Superior temporal gyrus (tissue), 1 donor: ENCODE results near the gene SASH1.

Experiments
- DNase-seq: peaks from one replicate; pipeline ENCODE4 v3.0.0-alpha.2; 2016; ENCODE audit errors: extremely low spot score

Gene SASH1

GRCh38 chr6:148493424-148493823 is 150.8 kb downstream of the SASH1 start:
- no peak for DNase-seq

GRCh38 chr6:148494226-148494625 is 151.6 kb downstream of the SASH1 start:
- no peak for DNase-seq

GRCh38 chr6:148495029-148495428 is 152.4 kb downstream of the SASH1 start:
- DNase-seq, result no peak

- DNase-seq, result no peak
Measured at GRCh38 chr6:148497257-148497656, 154.6 kb downstream of the SASH1 start.

GRCh38 chr6:148497717-148498116 is 155.1 kb downstream of the SASH1 start:
- no peak for DNase-seq

GRCh38 chr6:148500402-148500801 is 157.8 kb downstream of the SASH1 start:
- DNase-seq, result no peak

- no peak for DNase-seq
Measured at GRCh38 chr6:148501178-148501590, 158.5 kb downstream of the SASH1 start.

- no peak for DNase-seq
Measured at GRCh38 chr6:148502083-148502772, 159.6 kb downstream of the SASH1 start.

GRCh38 chr6:148502773-148503135 is 160.1 kb downstream of the SASH1 start:
- DNase-seq, result no peak

GRCh38 chr6:148503703-148504102 is 161.1 kb downstream of the SASH1 start:
- DNase-seq, result no peak

- DNase-seq, result no peak
Measured at GRCh38 chr6:148507774-148508173, 165.1 kb downstream of the SASH1 start.

- peak; percentile 79 for DNase-seq
Measured at GRCh38 chr6:148508401-148509041, 165.9 kb downstream of the SASH1 start.

GRCh38 chr6:148509119-148509799 is 166.6 kb downstream of the SASH1 start:
- peak; percentile 82 for DNase-seq

- DNase-seq, result peak; percentile 78
Measured at GRCh38 chr6:148509800-148510581, 167.4 kb downstream of the SASH1 start.

GRCh38 chr6:148513145-148514071 is 170.8 kb downstream of the SASH1 start:
- peak; percentile 69 for DNase-seq

GRCh38 chr6:148514091-148514845 is 171.6 kb downstream of the SASH1 start:
- DNase-seq, result no peak

GRCh38 chr6:148516217-148516616 is 173.6 kb downstream of the SASH1 start:
- no peak for DNase-seq

GRCh38 chr6:148516617-148517016 is 174.0 kb downstream of the SASH1 start:
- DNase-seq, result no peak

- DNase-seq, result no peak
Measured at GRCh38 chr6:148517470-148517869, 174.8 kb downstream of the SASH1 start.

- DNase-seq, result no peak
Measured at GRCh38 chr6:148518511-148519156, 176.0 kb downstream of the SASH1 start.
